Mammary epithelial cell (primary cell): ENCODE data around the gene NAALADL1.

ENCODE experiments used
- CTCF ChIP-seq, 2 donors: IDR thresholded peaks in 1 of 2; conservative IDR thresholded peaks in 1 of 2; 2 replicates each; pipeline ENCODE4 v1.5.1; 2011 to 2012; ENCODE audit warnings: inconsistent platforms in 2 of 2, low read length in 2 of 2, mild to moderate bottlenecking in 2 of 2, control low read depth in 1 of 2, low read depth in 1 of 2; ENCODE audit not compliant: insufficient read depth in 1 of 2; ENCODE audit errors: extremely low read depth in 1 of 2
- EZH2 ChIP-seq: IDR thresholded peaks from 2 replicates; pipeline ENCODE4 v1.6.1; 2012; ENCODE audit warnings: low read length, inconsistent platforms, borderline replicate concordance

DNA sequence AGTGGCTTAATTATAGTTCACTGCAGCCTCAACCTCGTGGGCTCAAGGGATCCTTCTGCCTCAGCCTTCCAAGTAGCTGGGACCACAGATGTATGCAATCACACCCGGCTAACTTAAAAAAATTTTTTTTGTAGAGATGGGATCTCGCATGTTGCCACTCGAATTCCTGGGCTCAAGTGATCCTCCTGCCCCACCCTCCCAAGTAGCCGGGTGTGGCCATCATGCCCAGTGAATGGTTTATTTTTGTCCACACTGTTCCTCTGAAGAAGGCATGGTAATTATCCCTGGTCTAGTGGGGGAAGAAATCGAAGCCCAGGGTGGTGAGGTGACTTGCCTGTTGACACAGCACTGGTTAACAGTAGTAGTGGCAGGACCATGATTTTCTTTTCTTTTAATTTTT lies 15.5 kb downstream of the NAALADL1 start:
- no peak for TF ChIP-seq CTCF (conservative IDR thresholded peaks at IDR 0.05 in 1 of 2, IDR thresholded peaks at IDR 0.05 in 1 of 2; ENCODE audit: extremely low read depth in 1 of 2, insufficient read depth in 1 of 2, low read depth in 1 of 2, low read length in 2 of 2)
- TF ChIP-seq EZH2, result no peak
